Stimulated activated naive CD8-positive, alpha-beta T cell treated with anti-CD3 and anti-CD28 coated beads, Interleukin-15, Interleukin-2, amounts not matched to agents 100 ng/mL and 50 ng/mL, for 24 hours (primary cell): ENCODE data around the gene KRTAP4-16.
"Not testable (repeated sequence)": the region's sequence is repeated elsewhere in the genome, so short reads cannot be mapped to it uniquely, and the experiment has no call there.

Experiments
- H3K27ac Mint-ChIP-seq: one replicate; pipeline ENCODE4 v1.8.0; 2021; ENCODE audit warnings: mild to moderate bottlenecking, mixed read lengths
- H3K27me3 Mint-ChIP-seq: one replicate; pipeline ENCODE4 v1.8.0; 2021; ENCODE audit warnings: mixed read lengths
- H3K36me3 Mint-ChIP-seq: one replicate; pipeline ENCODE4 v1.8.0; 2021; ENCODE audit warnings: low read depth, mixed read lengths
- H3K4me1 Mint-ChIP-seq: one replicate; pipeline ENCODE4 v1.8.0; 2021; ENCODE audit warnings: low read depth, mixed read lengths
- H3K4me3 Mint-ChIP-seq: one replicate; pipeline ENCODE4 v1.8.0; 2021; ENCODE audit warnings: mild to moderate bottlenecking, mixed read lengths
- H3K9me3 Mint-ChIP-seq: one replicate; pipeline ENCODE4 v1.8.0; 2021; ENCODE audit warnings: mixed read lengths

The KRTAP4-16 gene

DNA sequence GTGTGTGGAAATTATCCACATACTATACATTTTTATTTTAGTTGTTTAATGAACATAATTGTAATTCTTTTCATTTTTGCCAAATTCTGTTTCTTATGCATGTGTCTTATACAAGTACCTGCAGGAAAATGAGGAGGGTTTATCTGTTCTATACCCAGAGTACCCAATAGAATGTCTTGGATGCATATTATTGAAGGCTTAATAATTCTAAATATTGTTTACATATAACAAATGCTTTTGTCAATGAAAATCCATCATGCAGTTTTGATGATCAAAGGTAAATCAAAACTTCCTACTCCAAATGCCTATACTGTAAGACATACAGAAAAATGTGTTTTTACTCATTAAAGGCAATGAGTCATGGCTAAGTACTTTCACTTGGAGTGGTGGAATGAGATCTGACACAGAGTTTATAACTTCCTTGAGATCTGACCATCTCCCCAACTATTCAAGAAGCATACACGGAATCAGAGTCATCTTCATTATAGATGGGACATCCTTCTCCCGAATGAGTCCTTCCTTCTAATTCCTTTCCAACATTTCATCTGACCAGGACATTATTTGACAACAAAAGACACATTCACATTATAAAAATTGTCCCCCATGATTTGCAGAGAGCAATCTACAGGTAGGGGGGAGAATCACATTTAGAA, 2.5 kb upstream of the KRTAP4-16 start:
- H3K9me3 Mint-ChIP-seq, H3K27me3 Mint-ChIP-seq, H3K36me3 Mint-ChIP-seq, H3K27ac Mint-ChIP-seq, H3K4me3 Mint-ChIP-seq: not testable (repeated sequence)
- peaks cover 24% of the 10 kb centered on the region for H3K4me1 Mint-ChIP-seq

DNA sequence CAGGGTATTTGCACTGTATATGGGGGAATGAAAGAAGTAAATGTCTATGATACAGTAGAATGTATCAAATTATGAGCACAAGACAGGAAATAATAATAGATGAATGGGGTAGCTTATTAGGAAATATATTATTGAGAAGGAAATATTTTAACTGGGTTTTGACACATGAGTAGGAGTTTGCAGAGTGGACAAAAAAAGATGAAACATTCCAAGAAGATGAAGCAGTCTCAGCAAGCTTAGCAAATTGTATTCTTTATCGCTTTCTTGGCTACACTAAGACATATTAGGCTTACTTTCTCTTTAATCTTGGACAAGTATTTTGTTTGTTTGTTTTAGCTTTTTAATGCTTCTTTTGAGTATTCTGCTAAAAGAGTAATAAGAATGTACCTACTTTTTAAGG, 1.9 kb upstream of the KRTAP4-16 start:
- peaks cover 22% of the 10 kb centered on the region for H3K4me1 Mint-ChIP-seq
- H3K9me3 Mint-ChIP-seq, result no peaks in the 10 kb centered on the region
- H3K27ac Mint-ChIP-seq, result no peak overlapping the region
- no peaks in the 10 kb centered on the region for H3K36me3 Mint-ChIP-seq
- no peak overlapping the region for H3K4me3 Mint-ChIP-seq
- peaks cover 6% of the 10 kb centered on the region for H3K27me3 Mint-ChIP-seq

DNA sequence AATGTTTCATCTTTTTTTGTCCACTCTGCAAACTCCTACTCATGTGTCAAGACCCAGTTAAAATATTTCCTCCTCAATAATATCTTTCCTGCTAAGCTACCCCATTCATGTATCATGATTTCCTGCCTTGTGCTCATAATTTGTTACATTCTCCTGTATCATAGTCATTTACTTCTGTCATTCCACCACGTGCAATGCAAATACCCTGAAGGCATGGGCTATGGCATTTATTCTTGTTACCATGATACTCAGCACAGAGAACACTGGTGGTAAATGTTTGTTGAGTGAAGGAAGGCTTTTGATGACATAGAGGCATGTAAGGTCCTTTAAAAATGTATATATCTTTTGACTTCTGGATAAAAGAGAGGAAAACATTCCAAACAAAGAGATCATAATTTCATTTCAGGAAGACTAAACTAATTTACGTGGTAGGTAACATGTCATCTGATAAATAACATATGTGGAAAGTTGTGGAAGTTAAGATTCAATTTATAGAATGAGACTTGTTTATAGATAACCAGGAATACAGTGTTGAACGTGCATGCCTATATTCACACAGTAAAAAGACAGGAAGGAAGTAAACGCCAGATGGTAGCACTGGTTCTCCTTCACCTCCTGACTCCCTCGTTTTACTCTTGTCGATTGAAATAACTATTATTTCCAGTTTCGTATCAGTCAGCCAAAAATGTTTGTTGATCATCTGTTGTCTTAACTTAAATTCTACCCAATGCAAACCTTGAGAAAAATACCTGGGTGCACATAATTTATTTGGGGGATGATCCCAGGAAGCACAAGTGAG, 2.1 kb downstream of the KRTAP4-16 start:
- H3K27ac Mint-ChIP-seq, H3K9me3 Mint-ChIP-seq, H3K36me3 Mint-ChIP-seq, H3K4me3 Mint-ChIP-seq: not testable (repeated sequence)
- Mint-ChIP-seq H3K27me3 (peaks cover 10% of the 10 kb centered on the region), H3K4me1 (peaks cover 10% of the 10 kb centered on the region)

GRCh38 chr17:41098481-41098880, 3.5 kb downstream of the KRTAP4-16 start:
- H3K27ac Mint-ChIP-seq, result no peak overlapping the region
- peaks cover 10% of the 10 kb centered on the region for H3K4me1 Mint-ChIP-seq
- peaks cover 10% of the 10 kb centered on the region for H3K27me3 Mint-ChIP-seq
- H3K9me3 Mint-ChIP-seq, result no peaks in the 10 kb centered on the region
- no peaks in the 10 kb centered on the region for H3K36me3 Mint-ChIP-seq
- no peak overlapping the region for H3K4me3 Mint-ChIP-seq

GRCh38 chr17:41098042-41098441, 4.0 kb downstream of the KRTAP4-16 start, which contains the start of gene KRTAP4-8:
KRTAP4-8 (minus strand) TSS chr17:41098142; CDS start chr17:41098084, 58 bp downstream.
- no peak within 1 kb of the TSS for H3K27ac Mint-ChIP-seq

DNA sequence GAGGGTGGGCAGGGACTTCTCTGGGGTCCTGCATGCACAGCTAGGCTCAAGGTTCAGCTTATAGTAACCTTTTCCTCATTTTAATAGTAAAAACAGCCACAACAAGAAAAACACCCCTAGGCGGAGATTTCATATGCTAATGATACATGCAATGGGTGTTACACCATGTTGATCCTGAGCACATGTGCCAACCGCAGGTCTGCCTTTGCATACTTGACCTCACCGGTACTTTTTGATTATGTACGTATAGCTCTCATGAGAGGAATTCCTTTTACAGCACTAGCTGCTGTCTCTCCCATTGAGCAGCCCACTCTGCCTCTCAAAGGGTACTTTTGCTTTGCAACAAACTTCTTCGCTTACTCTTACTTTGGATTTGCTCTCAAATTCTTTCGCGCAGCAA, 6.0 kb downstream of the KRTAP4-16 start:
- H3K27me3 Mint-ChIP-seq, result peaks cover 10% of the 10 kb centered on the region
- no peak overlapping the region for H3K4me3 Mint-ChIP-seq
- H3K9me3 Mint-ChIP-seq, result no peaks in the 10 kb centered on the region
- peaks cover 10% of the 10 kb centered on the region for H3K4me1 Mint-ChIP-seq
- no peak overlapping the region for H3K27ac Mint-ChIP-seq
- no peaks in the 10 kb centered on the region for H3K36me3 Mint-ChIP-seq

More at GRCh38 chr17:41098042-41098441, 4.0 kb downstream of the KRTAP4-16 start, which contains the start of gene KRTAP4-8:
- Mint-ChIP-seq H3K27me3 (peaks cover 10% of the 10 kb centered on the region), H3K36me3 (no peaks in the 10 kb centered on the region), H3K4me3 (no peak within 1 kb of the TSS), H3K4me1 (peaks cover 10% of the 10 kb centered on the region), H3K9me3 (no peaks in the 10 kb centered on the region)

GRCh38 chr17:41088760-41089352, 13.2 kb downstream of the KRTAP4-16 start:
- not testable (repeated sequence) for H3K27me3 Mint-ChIP-seq, H3K4me3 Mint-ChIP-seq, H3K36me3 Mint-ChIP-seq, H3K27ac Mint-ChIP-seq, H3K9me3 Mint-ChIP-seq, H3K4me1 Mint-ChIP-seq

GRCh38 chr17:41084100-41084856, 17.7 kb downstream of the KRTAP4-16 start, which contains the start of gene KRTAP4-7:
KRTAP4-7 (plus strand) TSS chr17:41084150; CDS start chr17:41084207, 57 bp downstream.
- H3K27me3 Mint-ChIP-seq, result peaks cover 13% of the 10 kb centered on the region
- H3K9me3 Mint-ChIP-seq, H3K4me3 Mint-ChIP-seq, H3K36me3 Mint-ChIP-seq, H3K27ac Mint-ChIP-seq, H3K4me1 Mint-ChIP-seq: not testable (repeated sequence)

DNA sequence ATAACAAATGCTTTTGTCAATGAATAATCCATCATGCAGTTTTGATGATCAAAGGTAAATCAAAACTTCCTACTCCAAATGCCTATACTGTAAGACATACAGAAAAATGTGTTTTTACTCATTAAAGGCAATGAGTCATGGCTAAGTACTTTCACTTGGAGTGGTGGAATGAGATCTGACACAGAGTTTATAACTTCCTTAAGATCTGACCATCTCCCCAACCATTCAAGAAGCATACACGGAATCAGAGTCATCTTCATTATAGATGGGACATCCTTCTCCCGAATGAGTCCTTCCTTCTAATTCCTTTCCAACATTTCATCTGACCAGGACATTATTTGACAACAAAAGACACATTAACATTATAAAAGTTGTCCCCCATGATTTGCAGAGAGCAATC, 18.6 kb downstream of the KRTAP4-16 start:
- not testable (repeated sequence) for H3K36me3 Mint-ChIP-seq, H3K27ac Mint-ChIP-seq, H3K4me1 Mint-ChIP-seq, H3K9me3 Mint-ChIP-seq, H3K4me3 Mint-ChIP-seq
- H3K27me3 Mint-ChIP-seq, result peaks cover 13% of the 10 kb centered on the region

GRCh38 chr17:41082626-41083025, 19.4 kb downstream of the KRTAP4-16 start:
- no peaks in the 10 kb centered on the region for H3K36me3 Mint-ChIP-seq
- no peak overlapping the region for H3K4me3 Mint-ChIP-seq
- H3K27ac Mint-ChIP-seq, result no peak overlapping the region
- no peaks in the 10 kb centered on the region for H3K4me1 Mint-ChIP-seq
- H3K9me3 Mint-ChIP-seq, result no peaks in the 10 kb centered on the region
- peaks cover 13% of the 10 kb centered on the region for H3K27me3 Mint-ChIP-seq

DNA sequence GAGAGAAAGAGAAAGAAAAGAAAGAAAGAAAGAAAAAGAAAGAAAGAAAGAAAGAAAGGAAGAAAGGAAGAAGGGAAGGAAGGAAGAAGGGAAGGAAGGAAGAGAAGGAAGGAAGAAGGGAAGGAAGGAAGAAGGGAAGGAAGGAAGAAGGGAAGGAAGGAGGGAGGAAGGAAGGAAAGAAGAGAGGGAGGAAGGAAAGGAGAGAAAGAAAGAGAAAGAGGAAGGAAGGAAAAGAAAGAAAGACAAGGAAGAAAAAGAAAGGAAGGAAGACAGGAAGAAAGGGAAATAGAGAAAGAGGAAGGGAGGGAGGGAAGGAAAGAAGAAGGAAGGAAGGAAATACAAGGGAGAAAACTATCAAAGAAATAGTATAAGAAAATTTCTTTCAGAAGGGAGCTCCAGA, 25.2 kb downstream of the KRTAP4-16 start:
- Mint-ChIP-seq H3K4me1 (no peaks in the 10 kb centered on the region), H3K4me3 (no peak overlapping the region), H3K36me3 (no peaks in the 10 kb centered on the region), H3K9me3 (no peaks in the 10 kb centered on the region), H3K27me3 (peaks cover 12% of the 10 kb centered on the region), H3K27ac (no peak overlapping the region)

GRCh38 chr17:41073676-41074075, 28.3 kb downstream of the KRTAP4-16 start:
- no peak overlapping the region for H3K27ac Mint-ChIP-seq
- H3K27me3 Mint-ChIP-seq, result peaks cover 5% of the 10 kb centered on the region
- no peak overlapping the region for H3K4me3 Mint-ChIP-seq
- no peaks in the 10 kb centered on the region for H3K9me3 Mint-ChIP-seq
- H3K4me1 Mint-ChIP-seq, result no peaks in the 10 kb centered on the region
- no peaks in the 10 kb centered on the region for H3K36me3 Mint-ChIP-seq

DNA sequence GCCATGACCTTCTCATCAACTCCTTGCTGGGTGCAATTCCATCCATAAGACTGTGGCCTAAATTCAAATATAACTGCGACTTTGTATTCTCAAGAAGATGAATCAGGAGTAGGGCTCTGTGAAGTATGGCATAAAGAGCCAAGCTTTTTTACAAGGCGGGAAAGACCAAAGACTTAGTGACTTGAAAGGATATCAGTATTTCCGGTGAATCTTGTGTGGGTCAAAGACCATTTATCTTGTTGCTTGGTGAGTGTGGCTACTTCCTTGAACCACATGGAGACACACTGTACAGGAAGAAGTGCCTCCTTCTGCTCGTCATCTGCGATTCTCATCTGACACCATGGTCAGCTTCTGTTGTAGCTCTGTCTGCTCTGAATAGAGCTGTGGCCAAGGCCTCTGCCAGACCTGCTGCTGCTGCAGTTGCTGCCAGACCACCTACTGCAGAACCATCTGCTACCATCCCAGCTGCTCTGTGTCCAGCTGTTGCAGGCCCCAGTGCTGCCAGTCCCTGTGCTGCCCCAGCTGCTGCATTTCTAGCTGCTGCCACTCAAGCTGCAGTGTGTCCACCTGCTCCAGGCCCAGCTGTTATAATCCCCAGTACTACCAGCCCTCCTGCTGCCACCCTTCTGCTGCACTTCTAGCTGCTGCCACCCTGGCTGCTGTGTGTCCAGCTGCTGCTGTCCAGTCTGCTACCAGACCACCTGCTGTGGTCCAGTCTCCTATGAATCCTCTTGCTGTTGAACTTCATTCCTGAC, 30.2 kb downstream of the KRTAP4-16 start:
- H3K27me3 Mint-ChIP-seq, result peaks cover 5% of the 10 kb centered on the region
- H3K9me3 Mint-ChIP-seq, result no peaks in the 10 kb centered on the region
- no peak overlapping the region for H3K27ac Mint-ChIP-seq
- no peaks in the 10 kb centered on the region for H3K4me1 Mint-ChIP-seq
- no peaks in the 10 kb centered on the region for H3K36me3 Mint-ChIP-seq
- H3K4me3 Mint-ChIP-seq, result no peak overlapping the region

- H3K36me3 Mint-ChIP-seq, result no peaks in the 10 kb centered on the region
Measured at GRCh38 chr17:41069031-41069430, 33.0 kb downstream of the KRTAP4-16 start.

More at GRCh38 chr17:41069031-41069430, 33.0 kb downstream of the KRTAP4-16 start:
- Mint-ChIP-seq H3K27ac (no peak overlapping the region), H3K27me3 (no peaks in the 10 kb centered on the region), H3K4me1 (peaks cover 4% of the 10 kb centered on the region), H3K9me3 (no peaks in the 10 kb centered on the region), H3K4me3 (no peak overlapping the region)
